ENCODE measurements around the gene OSBPL10.

The OSBPL10 gene

GRCh38 chr3:31955581-31955980 is 25.5 kb downstream of the OSBPL10 start:
- DNase-seq = no peak

GRCh38 chr3:31953636-31954035 is 27.4 kb downstream of the OSBPL10 start:
- DNase-seq = no peak

GRCh38 chr3:31953091-31953490 is 28.0 kb downstream of the OSBPL10 start:
- DNase-seq = no peak

- no peak for DNase-seq
Observed at GRCh38 chr3:31952205-31952604, 28.9 kb downstream of the OSBPL10 start.

- DNase-seq = no peak
Observed at GRCh38 chr3:31948280-31948679, 32.8 kb downstream of the OSBPL10 start.

- DNase-seq = no peak
Observed at GRCh38 chr3:31947671-31948091, 33.4 kb downstream of the OSBPL10 start.

GRCh38 chr3:31947162-31947561 is 33.9 kb downstream of the OSBPL10 start:
- no peak for DNase-seq

GRCh38 chr3:31946484-31947081 is 34.5 kb downstream of the OSBPL10 start:
- DNase-seq = no peak

GRCh38 chr3:31945738-31946052 is 35.4 kb downstream of the OSBPL10 start:
- no peak for DNase-seq

- DNase-seq = no peak
Observed at GRCh38 chr3:31943041-31943440, 38.0 kb downstream of the OSBPL10 start.

GRCh38 chr3:31942446-31942845 is 38.6 kb downstream of the OSBPL10 start:
- DNase-seq = no peak

GRCh38 chr3:31937225-31937624 is 43.8 kb downstream of the OSBPL10 start:
- no peak for DNase-seq

- DNase-seq = no peak
Observed at GRCh38 chr3:31936420-31937060, 44.5 kb downstream of the OSBPL10 start.

GRCh38 chr3:31934866-31935265 is 46.2 kb downstream of the OSBPL10 start:
- no peak for DNase-seq

GRCh38 chr3:31934018-31934417 is 47.0 kb downstream of the OSBPL10 start:
- no peak for DNase-seq

GRCh38 chr3:31932990-31933389 is 48.1 kb downstream of the OSBPL10 start:
- no peak for DNase-seq

GRCh38 chr3:31929826-31930502 is 51.1 kb downstream of the OSBPL10 start:
- DNase-seq = no peak

GRCh38 chr3:31927811-31928210 is 53.3 kb downstream of the OSBPL10 start:
- DNase-seq = no peak

GRCh38 chr3:31926543-31926942 is 54.5 kb downstream of the OSBPL10 start:
- no peak for DNase-seq

- no peak for DNase-seq
Observed at GRCh38 chr3:31925271-31925630, 55.8 kb downstream of the OSBPL10 start.

- DNase-seq = no peak
Observed at GRCh38 chr3:31924610-31925270, 56.3 kb downstream of the OSBPL10 start.

GRCh38 chr3:31922962-31923361 is 58.1 kb downstream of the OSBPL10 start:
- peak; percentile 59 for DNase-seq

GRCh38 chr3:31921837-31922236 is 59.2 kb downstream of the OSBPL10 start:
- no peak for DNase-seq

- no peak for DNase-seq
Observed at GRCh38 chr3:31920310-31920709, 60.8 kb downstream of the OSBPL10 start.

Data from NCI-H748 treated with DMSO at 0.1 percent for 48 hours (cell line).